Neural cell (in vitro differentiated cells): ENCODE measurements around the gene LMO3. TPM values are rescaled to one million over a fixed set of nuclear protein-coding genes. Genes with fewer than 3 reads are reported as not detected.

ENCODE experiments used
- H2AFZ ChIP-seq: fragments of 200-600, 300-800 bp; sonication (generic), shearing (Covaris generic); 2 replicates; pipeline ENCODE4 v1.6.0; 2014; ENCODE audit warnings: low read depth, mild to moderate bottlenecking, antibody characterized with exemption, low read length, moderate library complexity
- H3F3A ChIP-seq: fragments of 200-600 bp; shearing (Covaris generic); 2 replicates; pipeline ENCODE4 v1.6.1; 2016; ENCODE audit warnings: mild to moderate bottlenecking, moderate library complexity, mixed read lengths, antibody characterized with exemption, low read length; ENCODE audit not compliant: insufficient read depth, poor library complexity, severe bottlenecking
- H3K27ac ChIP-seq: fragments of 200-600, 300-800 bp; sonication (generic), shearing (Covaris generic); 2 replicates; pipeline ENCODE4 v1.5.1; 2014; ENCODE audit warnings: mild to moderate bottlenecking, low read length, moderate library complexity
- H3K27me3 ChIP-seq: fragments of 300-800, 200-600 bp; sonication (generic), shearing (Covaris generic); 2 replicates; pipeline ENCODE4 v1.6.0; 2014; ENCODE audit warnings: mild to moderate bottlenecking, low read depth, low read length, moderate library complexity; ENCODE audit not compliant: insufficient read depth
- H3K36me3 ChIP-seq: fragments of 300-800, 200-600 bp; sonication (generic), shearing (Covaris generic); 2 replicates; pipeline ENCODE4 v1.5.1; 2014; ENCODE audit warnings: mild to moderate bottlenecking, antibody characterized with exemption, low read length, moderate library complexity; ENCODE audit not compliant: insufficient read depth
- H3K4me2 ChIP-seq: fragments of 300-800, 200-600 bp; sonication (generic), shearing (Covaris generic); 2 replicates; pipeline ENCODE4 v1.6.0; 2014; ENCODE audit warnings: mild to moderate bottlenecking, low read length
- H3K4me3 ChIP-seq: fragments of 300-800, 200-600 bp; sonication (generic), shearing (Covaris generic); 2 replicates; pipeline ENCODE4 v1.5.1; 2014; ENCODE audit warnings: mild to moderate bottlenecking, low read length, moderate library complexity
- H3K79me2 ChIP-seq: fragments of 200-600 bp; shearing (Covaris generic); replicated peaks from 2 replicates; pipeline ENCODE4 v1.6.0; 2014; ENCODE audit warnings: mild to moderate bottlenecking, low read length, moderate library complexity; ENCODE audit not compliant: insufficient read depth
- H3K9ac ChIP-seq: fragments of 300-800, 200-600 bp; sonication (generic), shearing (Covaris generic); 2 replicates; pipeline ENCODE4 v1.6.1; 2016; ENCODE audit warnings: mild to moderate bottlenecking, low read length, mixed read lengths
- H3K9me2 ChIP-seq: fragments of 200-600 bp; shearing (Covaris generic); 2 replicates; pipeline ENCODE4 v1.6.1; 2016; ENCODE audit warnings: mild to moderate bottlenecking, low read length, mixed read lengths; ENCODE audit not compliant: insufficient read depth
- H3K9me3 ChIP-seq: fragments of 200-600, 300-800 bp; sonication (generic), shearing (Covaris generic); 2 replicates; pipeline ENCODE4 v1.6.1; 2016; ENCODE audit warnings: mild to moderate bottlenecking, mixed run types, low read length, moderate library complexity, mixed read lengths
- H4K20me1 ChIP-seq: fragments of 200-600 bp; shearing (Covaris generic); 2 replicates; pipeline ENCODE4 v1.6.1; 2016; ENCODE audit warnings: mild to moderate bottlenecking, mixed run types; ENCODE audit not compliant: insufficient read depth
- CTCF ChIP-seq: fragments of 450-650 bp; IDR thresholded peaks from 2 replicates; pipeline ENCODE4 v1.5.1; 2014; ENCODE audit warnings: antibody characterized with exemption, mild to moderate bottlenecking, moderate library complexity; ENCODE audit not compliant: poor library complexity, severe bottlenecking
- EP300 ChIP-seq: fragments of 450-650 bp; conservative IDR thresholded peaks from 2 replicates; pipeline ENCODE4 v1.6.1; 2014; ENCODE audit warnings: antibody characterized with exemption, mild to moderate bottlenecking, moderate library complexity; ENCODE audit not compliant: poor library complexity, severe bottlenecking
- EZH2 ChIP-seq: fragments of 200-600, 300-800 bp; shearing (Covaris generic), sonication (generic); IDR thresholded peaks from 2 replicates; pipeline ENCODE4 v1.6.1; 2014; ENCODE audit warnings: antibody characterized with exemption, low read length, borderline replicate concordance, mild to moderate bottlenecking; ENCODE audit not compliant: insufficient read depth, poor library complexity, severe bottlenecking
- MXI1 ChIP-seq: fragments of 450-650 bp; conservative IDR thresholded peaks from 2 replicates; pipeline ENCODE4 v1.6.1; 2014; ENCODE audit warnings: antibody characterized with exemption, mild to moderate bottlenecking; ENCODE audit not compliant: poor library complexity, severe bottlenecking
- POLR2AphosphoS5 ChIP-seq: IDR thresholded peaks from 2 replicates; pipeline ENCODE4 v1.6.1; 2012
- RAD21 ChIP-seq: fragments of 450-650 bp; conservative IDR thresholded peaks from 2 replicates; pipeline ENCODE4 v1.6.1; 2014; ENCODE audit warnings: antibody characterized with exemption, mild to moderate bottlenecking, moderate library complexity
- SMC3 ChIP-seq: fragments of 450-650 bp; conservative IDR thresholded peaks from 2 replicates; pipeline ENCODE4 v1.6.1; 2014; ENCODE audit warnings: antibody characterized with exemption, mild to moderate bottlenecking, moderate library complexity; ENCODE audit not compliant: poor library complexity
- TAF1 ChIP-seq: IDR thresholded peaks from 2 replicates; pipeline ENCODE4 v1.6.1; 2012; ENCODE audit warnings: low read depth
- polyA plus RNA-seq: library from polyadenylated mRNA; depleted of rRNA; stranded (reverse); fragments of >200 nt; gene quantifications from 2 replicates; pipeline ENCODE4 v1.2.3, GENCODE V29; 2014
- TF ChIP-seq, protein P1 (sequence below): IDR thresholded peaks from 2 replicates; pipeline ENCODE4 v1.6.1; 2012; ENCODE audit warnings: borderline replicate concordance

Gene LMO3
- polyA plus RNA-seq, 1 donor from 2014 or later, result 42.8 TPM

DNA sequence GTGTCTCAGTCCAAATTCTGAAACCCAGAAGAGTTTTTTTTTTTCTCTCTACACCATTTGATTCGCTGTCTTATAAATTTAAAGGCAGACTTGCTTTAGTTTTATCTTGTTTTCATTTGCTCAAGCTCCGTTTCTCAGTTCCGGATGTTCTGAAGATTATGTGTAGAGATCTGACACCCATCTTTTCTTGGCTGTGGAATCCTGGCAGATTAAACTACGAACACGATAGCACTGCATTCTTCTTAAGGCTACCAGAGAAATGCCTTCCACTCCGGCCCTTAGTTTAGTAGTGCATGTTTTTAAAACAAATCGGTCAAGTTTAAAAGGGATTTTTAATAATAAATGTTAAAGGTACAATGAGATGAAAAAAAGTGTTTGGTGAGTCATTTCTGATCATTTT is 106.4 kb downstream of the LMO3 start:
- Histone ChIP-seq H4K20me1 (no peaks in the 10 kb centered on the region), H3K27ac (no peak overlapping the region), H2AFZ (no peak overlapping the region), H3K9me2 (no peaks in the 10 kb centered on the region), H3K27me3 (no peaks in the 10 kb centered on the region), H3F3A (no peaks in the 10 kb centered on the region), H3K9me3 (no peaks in the 10 kb centered on the region), H3K4me3 (no peak overlapping the region), H3K4me2 (no peak overlapping the region), H3K9ac (no peak overlapping the region), H3K79me2 (no peaks in the 10 kb centered on the region), H3K36me3 (no peaks in the 10 kb centered on the region)
- TF ChIP-seq EZH2 (no peak), POLR2AphosphoS5 (no peak), EP300 (no peak), TAF1 (no peak), RAD21 (no peak), SMC3 (no peak), CTCF (no peak), MXI1 (no peak)
- TF ChIP-seq, protein P1, sequence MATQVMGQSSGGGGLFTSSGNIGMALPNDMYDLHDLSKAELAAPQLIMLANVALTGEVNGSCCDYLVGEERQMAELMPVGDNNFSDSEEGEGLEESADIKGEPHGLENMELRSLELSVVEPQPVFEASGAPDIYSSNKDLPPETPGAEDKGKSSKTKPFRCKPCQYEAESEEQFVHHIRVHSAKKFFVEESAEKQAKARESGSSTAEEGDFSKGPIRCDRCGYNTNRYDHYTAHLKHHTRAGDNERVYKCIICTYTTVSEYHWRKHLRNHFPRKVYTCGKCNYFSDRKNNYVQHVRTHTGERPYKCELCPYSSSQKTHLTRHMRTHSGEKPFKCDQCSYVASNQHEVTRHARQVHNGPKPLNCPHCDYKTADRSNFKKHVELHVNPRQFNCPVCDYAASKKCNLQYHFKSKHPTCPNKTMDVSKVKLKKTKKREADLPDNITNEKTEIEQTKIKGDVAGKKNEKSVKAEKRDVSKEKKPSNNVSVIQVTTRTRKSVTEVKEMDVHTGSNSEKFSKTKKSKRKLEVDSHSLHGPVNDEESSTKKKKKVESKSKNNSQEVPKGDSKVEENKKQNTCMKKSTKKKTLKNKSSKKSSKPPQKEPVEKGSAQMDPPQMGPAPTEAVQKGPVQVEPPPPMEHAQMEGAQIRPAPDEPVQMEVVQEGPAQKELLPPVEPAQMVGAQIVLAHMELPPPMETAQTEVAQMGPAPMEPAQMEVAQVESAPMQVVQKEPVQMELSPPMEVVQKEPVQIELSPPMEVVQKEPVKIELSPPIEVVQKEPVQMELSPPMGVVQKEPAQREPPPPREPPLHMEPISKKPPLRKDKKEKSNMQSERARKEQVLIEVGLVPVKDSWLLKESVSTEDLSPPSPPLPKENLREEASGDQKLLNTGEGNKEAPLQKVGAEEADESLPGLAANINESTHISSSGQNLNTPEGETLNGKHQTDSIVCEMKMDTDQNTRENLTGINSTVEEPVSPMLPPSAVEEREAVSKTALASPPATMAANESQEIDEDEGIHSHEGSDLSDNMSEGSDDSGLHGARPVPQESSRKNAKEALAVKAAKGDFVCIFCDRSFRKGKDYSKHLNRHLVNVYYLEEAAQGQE, result no peak
